GM21723 (cell line): ENCODE measurements around the gene CHP1.
"Not testable (repeated sequence)": the region's sequence is repeated elsewhere in the genome, so short reads cannot be mapped to it uniquely, and the experiment has no call there.

ENCODE experiments used
- ATAC-seq: cut with Tn5 transposase; IDR thresholded peaks from one replicate; pipeline ENCODE4 v1.9.1; 2021; ENCODE audit warnings: mild to moderate bottlenecking, moderate library complexity; ENCODE audit not compliant: unreplicated experiment

CHP1 gene

GRCh38 chr15:41256103-41256502 lies 25.0 kb downstream of the CHP1 start:
- no peak for ATAC-seq

- no peak for ATAC-seq
Measured at GRCh38 chr15:41256577-41257038, 25.5 kb downstream of the CHP1 start.

GRCh38 chr15:41258750-41259471 lies 27.8 kb downstream of the CHP1 start:
- no peak for ATAC-seq

GRCh38 chr15:41259546-41260189 lies 28.6 kb downstream of the CHP1 start:
- no peak for ATAC-seq

- ATAC-seq = not testable (repeated sequence)
Measured at GRCh38 chr15:41260924-41261323, 29.9 kb downstream of the CHP1 start.

- ATAC-seq = no peak
Measured at GRCh38 chr15:41262571-41262970, 31.5 kb downstream of the CHP1 start.

GRCh38 chr15:41263891-41264351 lies 32.9 kb downstream of the CHP1 start:
- ATAC-seq = no peak

GRCh38 chr15:41269887-41270286 lies 38.8 kb downstream of the CHP1 start:
- no peak for ATAC-seq

GRCh38 chr15:41276831-41277230 lies 45.8 kb downstream of the CHP1 start:
- no peak for ATAC-seq

- no peak for ATAC-seq
Measured at GRCh38 chr15:41278319-41278718, 47.3 kb downstream of the CHP1 start.

- ATAC-seq = no peak
Measured at GRCh38 chr15:41279535-41280283, 48.6 kb downstream of the CHP1 start.

- ATAC-seq = no peak
Measured at GRCh38 chr15:41281236-41281635, 50.2 kb downstream of the CHP1 start.

GRCh38 chr15:41282436-41282835 lies 51.4 kb downstream of the CHP1 start:
- ATAC-seq = not testable (repeated sequence)

GRCh38 chr15:41282980-41283652 lies 52.0 kb downstream of the CHP1 start:
- ATAC-seq = not testable (repeated sequence)

- peak; percentile 95 for ATAC-seq
Measured at GRCh38 chr15:41283653-41284426, 52.8 kb downstream of the CHP1 start.

- ATAC-seq = no peak
Measured at GRCh38 chr15:41284427-41285177, 53.5 kb downstream of the CHP1 start.

GRCh38 chr15:41285285-41285684 lies 54.2 kb downstream of the CHP1 start:
- ATAC-seq = no peak

GRCh38 chr15:41286665-41287333 lies 55.7 kb downstream of the CHP1 start:
- no peak for ATAC-seq

GRCh38 chr15:41288464-41288863 lies 57.4 kb downstream of the CHP1 start:
- ATAC-seq = no peak
